GM23338 (cell line): ENCODE results near the gene NPHS1. TPM values are rescaled to one million over a fixed set of nuclear protein-coding genes. Genes with fewer than 3 reads are reported as not detected.

ENCODE experiments used
- ATAC-seq: fragments of 200-7000 bp; cut with Tn5 transposase; 3 replicates; pipeline ENCODE4 v1.9.1; 2020
- DNase-seq: peaks from one replicate; pipeline ENCODE4 v3.0.0-alpha.2; 2015; ENCODE audit warnings: low spot score
- H2AFZ ChIP-seq: fragments of 200-600 bp; sonication (generic); 2 replicates; pipeline ENCODE4 v1.8.0; 2016; ENCODE audit warnings: antibody characterized with exemption, mild to moderate bottlenecking, moderate library complexity
- H3F3A ChIP-seq: fragments of 200-600 bp; sonication (generic); replicated peaks from 2 replicates; pipeline ENCODE4 v1.8.0; 2017; ENCODE audit warnings: antibody characterized with exemption, mixed run types, low read depth
- H3K27ac ChIP-seq: fragments of 200-600 bp; sonication (generic); 2 replicates; pipeline ENCODE4 v1.6.1; 2016; ENCODE audit warnings: low read depth
- H3K27me3 ChIP-seq: fragments of 200-600 bp; sonication (generic); 2 replicates; pipeline ENCODE4 v1.8.0; 2016; ENCODE audit warnings: mild to moderate bottlenecking, mixed run types, moderate library complexity; ENCODE audit not compliant: insufficient read depth
- H3K36me3 ChIP-seq: fragments of 200-600 bp; sonication (generic); 2 replicates; pipeline ENCODE4 v1.8.0; 2016; ENCODE audit warnings: mild to moderate bottlenecking; ENCODE audit not compliant: insufficient read depth
- H3K4me1 ChIP-seq: fragments of 200-600 bp; sonication (generic); 2 replicates; pipeline ENCODE4 v1.8.0; 2016; ENCODE audit warnings: mild to moderate bottlenecking, moderate library complexity; ENCODE audit not compliant: insufficient read depth
- H3K4me2 ChIP-seq: fragments of 200-600 bp; sonication (generic); 2 replicates; pipeline ENCODE4 v1.7.1; 2017; ENCODE audit warnings: mixed run types
- H3K4me3 ChIP-seq: fragments of 200-600 bp; sonication (generic); 2 replicates; pipeline ENCODE4 v1.6.1; 2016; ENCODE audit warnings: mixed run types
- H3K79me2 ChIP-seq: fragments of 200-600 bp; sonication (generic); replicated peaks from 2 replicates; pipeline ENCODE4 v1.8.0; 2017; ENCODE audit warnings: mild to moderate bottlenecking; ENCODE audit not compliant: insufficient read depth
- H3K9me2 ChIP-seq: fragments of 200-600 bp; sonication (generic); 2 replicates; pipeline ENCODE4 v1.8.0; 2017; ENCODE audit not compliant: insufficient read depth
- H4K20me1 ChIP-seq: fragments of 200-600 bp; sonication (generic); replicated peaks from 2 replicates; pipeline ENCODE4 v1.8.0; 2017; ENCODE audit warnings: mild to moderate bottlenecking; ENCODE audit not compliant: insufficient read depth
- H3K27ac Mint-ChIP-seq: 2 replicates; pipeline ENCODE4 v1.8.0; 2020; ENCODE audit warnings: inconsistent platforms, mild to moderate bottlenecking, moderate library complexity, mixed read lengths
- H3K27me3 Mint-ChIP-seq: 3 replicates; pipeline ENCODE4 v1.8.0; 2022; ENCODE audit warnings: low read depth, mild to moderate bottlenecking, moderate library complexity, mixed read lengths, inconsistent platforms; ENCODE audit not compliant: insufficient read depth, poor library complexity
- H3K36me3 Mint-ChIP-seq: 3 replicates; pipeline ENCODE4 v1.8.0; 2021; ENCODE audit warnings: low read depth, mild to moderate bottlenecking, inconsistent platforms, moderate library complexity, mixed read lengths
- H3K4me1 Mint-ChIP-seq: 3 replicates; pipeline ENCODE4 v1.8.0; 2020; ENCODE audit warnings: mild to moderate bottlenecking, inconsistent platforms, mixed read lengths
- H3K4me3 Mint-ChIP-seq: 3 replicates; pipeline ENCODE4 v1.8.0; 2021; ENCODE audit warnings: moderate library complexity, mild to moderate bottlenecking, inconsistent platforms, mixed read lengths
- H3K9me3 Mint-ChIP-seq: 3 replicates; pipeline ENCODE4 v1.8.0; 2020; ENCODE audit warnings: moderate library complexity, mild to moderate bottlenecking, inconsistent platforms, mixed read lengths
- CREB1 ChIP-seq: fragments of 250-450 bp; sonication (Bioruptor Pico); IDR thresholded peaks from 2 replicates; pipeline ENCODE4 v1.5.0; 2020; ENCODE audit warnings: low read depth, mild to moderate bottlenecking, moderate library complexity
- EZH2 ChIP-seq: fragments of 200-600 bp; sonication (generic); IDR thresholded peaks from one replicate; pipeline ENCODE4 v1.8.0; 2017; ENCODE audit warnings: antibody characterized with exemption, mild to moderate bottlenecking, low read depth; ENCODE audit not compliant: unreplicated experiment
- EZH2phosphoT487 ChIP-seq: fragments of 200-600 bp; sonication (generic); IDR thresholded peaks from one replicate; pipeline ENCODE4 v1.8.1; 2018; ENCODE audit warnings: antibody characterized with exemption; ENCODE audit not compliant: unreplicated experiment
- JUNB ChIP-seq: IDR thresholded peaks from one replicate; pipeline ENCODE4 v1.6.1; 2016; ENCODE audit warnings: antibody characterized with exemption; ENCODE audit not compliant: unreplicated experiment
- NANOG ChIP-seq: IDR thresholded peaks from 2 replicates; pipeline ENCODE4 v1.6.1; 2016; ENCODE audit warnings: antibody characterized with exemption, borderline replicate concordance
- POLR2AphosphoS5 ChIP-seq: IDR thresholded peaks from 2 replicates; pipeline ENCODE4 v1.6.1; 2016; ENCODE audit warnings: antibody characterized with exemption, low read depth
- STAT1 ChIP-seq: IDR thresholded peaks from one replicate; pipeline ENCODE4 v1.6.1; 2016; ENCODE audit warnings: antibody characterized with exemption; ENCODE audit not compliant: unreplicated experiment
- ZNF114 ChIP-seq: fragments of 250-450 bp; sonication (Bioruptor Pico); IDR thresholded peaks from 2 replicates; pipeline ENCODE4 v1.5.0; 2020; ENCODE audit warnings: mild to moderate bottlenecking, moderate library complexity
- polyA plus RNA-seq: library from polyadenylated mRNA; unstranded; fragments of >200 nt; fragmentation: Nextera tagmentation; extraction: Ambion mirVana; gene quantifications from 2 replicates; pipeline ENCODE4 v1.2.1, GENCODE V29; 2016
- total RNA-seq: library from RNA; depleted of rRNA; stranded (reverse); fragments of >200 nt; shearing (Covaris generic); gene quantifications from 2 replicates; pipeline ENCODE4 v1.2.3, GENCODE V29; 2014
- TF ChIP-seq, protein P1 (sequence below): fragments of 250-450 bp; sonication (Bioruptor Pico); IDR thresholded peaks from 2 replicates; pipeline ENCODE4 v1.5.0; 2020; ENCODE audit warnings: mild to moderate bottlenecking, moderate library complexity
- TF ChIP-seq, protein P2 (sequence below): IDR thresholded peaks from 2 replicates; pipeline ENCODE4 v1.6.1; 2016; ENCODE audit warnings: antibody characterized with exemption
- TF ChIP-seq, protein P3 (sequence below), 2 experiments: fragments of 200-600 bp in 1 of 2; sonication (generic) in 1 of 2; conservative IDR thresholded peaks; 2 replicates each; pipeline versions ENCODE4 v1.5.1 to v1.6.1; 2016 to 2017; ENCODE audit warnings: antibody characterized with exemption in 2 of 2, low read depth in 2 of 2, mild to moderate bottlenecking in 2 of 2, moderate library complexity in 1 of 2

NPHS1 gene
- total and polyA plus RNA-seq, 2 experiments from 2014 or later = 1.0 to 1.3 TPM

DNA sequence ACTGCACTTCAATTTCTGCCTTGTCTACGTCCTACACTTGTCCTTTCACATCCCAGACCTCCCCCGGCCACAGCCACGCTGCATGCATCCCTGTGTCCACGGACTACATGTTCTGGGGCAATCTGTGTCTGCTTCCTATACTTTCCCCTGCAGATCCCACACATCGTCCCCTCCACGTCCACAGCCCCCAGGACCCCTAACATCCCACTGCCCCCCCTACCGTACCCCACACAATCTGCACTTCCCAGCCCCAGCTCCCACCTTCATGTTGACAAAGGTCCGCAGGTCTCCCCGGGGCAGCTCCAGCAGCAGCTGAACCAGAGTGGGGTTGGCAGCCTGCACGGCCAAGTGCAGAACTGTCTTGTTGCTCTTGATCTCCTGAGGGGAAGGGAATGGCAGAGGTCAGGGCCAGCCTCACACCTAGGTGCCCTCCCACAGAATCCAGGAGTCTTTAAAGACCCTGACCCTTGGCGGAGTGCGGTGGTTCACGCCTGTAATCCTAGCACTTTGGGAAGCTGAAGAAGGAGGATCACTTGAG, 37.9 kb upstream of the NPHS1 start (continued):
- TF ChIP-seq, protein P1, sequence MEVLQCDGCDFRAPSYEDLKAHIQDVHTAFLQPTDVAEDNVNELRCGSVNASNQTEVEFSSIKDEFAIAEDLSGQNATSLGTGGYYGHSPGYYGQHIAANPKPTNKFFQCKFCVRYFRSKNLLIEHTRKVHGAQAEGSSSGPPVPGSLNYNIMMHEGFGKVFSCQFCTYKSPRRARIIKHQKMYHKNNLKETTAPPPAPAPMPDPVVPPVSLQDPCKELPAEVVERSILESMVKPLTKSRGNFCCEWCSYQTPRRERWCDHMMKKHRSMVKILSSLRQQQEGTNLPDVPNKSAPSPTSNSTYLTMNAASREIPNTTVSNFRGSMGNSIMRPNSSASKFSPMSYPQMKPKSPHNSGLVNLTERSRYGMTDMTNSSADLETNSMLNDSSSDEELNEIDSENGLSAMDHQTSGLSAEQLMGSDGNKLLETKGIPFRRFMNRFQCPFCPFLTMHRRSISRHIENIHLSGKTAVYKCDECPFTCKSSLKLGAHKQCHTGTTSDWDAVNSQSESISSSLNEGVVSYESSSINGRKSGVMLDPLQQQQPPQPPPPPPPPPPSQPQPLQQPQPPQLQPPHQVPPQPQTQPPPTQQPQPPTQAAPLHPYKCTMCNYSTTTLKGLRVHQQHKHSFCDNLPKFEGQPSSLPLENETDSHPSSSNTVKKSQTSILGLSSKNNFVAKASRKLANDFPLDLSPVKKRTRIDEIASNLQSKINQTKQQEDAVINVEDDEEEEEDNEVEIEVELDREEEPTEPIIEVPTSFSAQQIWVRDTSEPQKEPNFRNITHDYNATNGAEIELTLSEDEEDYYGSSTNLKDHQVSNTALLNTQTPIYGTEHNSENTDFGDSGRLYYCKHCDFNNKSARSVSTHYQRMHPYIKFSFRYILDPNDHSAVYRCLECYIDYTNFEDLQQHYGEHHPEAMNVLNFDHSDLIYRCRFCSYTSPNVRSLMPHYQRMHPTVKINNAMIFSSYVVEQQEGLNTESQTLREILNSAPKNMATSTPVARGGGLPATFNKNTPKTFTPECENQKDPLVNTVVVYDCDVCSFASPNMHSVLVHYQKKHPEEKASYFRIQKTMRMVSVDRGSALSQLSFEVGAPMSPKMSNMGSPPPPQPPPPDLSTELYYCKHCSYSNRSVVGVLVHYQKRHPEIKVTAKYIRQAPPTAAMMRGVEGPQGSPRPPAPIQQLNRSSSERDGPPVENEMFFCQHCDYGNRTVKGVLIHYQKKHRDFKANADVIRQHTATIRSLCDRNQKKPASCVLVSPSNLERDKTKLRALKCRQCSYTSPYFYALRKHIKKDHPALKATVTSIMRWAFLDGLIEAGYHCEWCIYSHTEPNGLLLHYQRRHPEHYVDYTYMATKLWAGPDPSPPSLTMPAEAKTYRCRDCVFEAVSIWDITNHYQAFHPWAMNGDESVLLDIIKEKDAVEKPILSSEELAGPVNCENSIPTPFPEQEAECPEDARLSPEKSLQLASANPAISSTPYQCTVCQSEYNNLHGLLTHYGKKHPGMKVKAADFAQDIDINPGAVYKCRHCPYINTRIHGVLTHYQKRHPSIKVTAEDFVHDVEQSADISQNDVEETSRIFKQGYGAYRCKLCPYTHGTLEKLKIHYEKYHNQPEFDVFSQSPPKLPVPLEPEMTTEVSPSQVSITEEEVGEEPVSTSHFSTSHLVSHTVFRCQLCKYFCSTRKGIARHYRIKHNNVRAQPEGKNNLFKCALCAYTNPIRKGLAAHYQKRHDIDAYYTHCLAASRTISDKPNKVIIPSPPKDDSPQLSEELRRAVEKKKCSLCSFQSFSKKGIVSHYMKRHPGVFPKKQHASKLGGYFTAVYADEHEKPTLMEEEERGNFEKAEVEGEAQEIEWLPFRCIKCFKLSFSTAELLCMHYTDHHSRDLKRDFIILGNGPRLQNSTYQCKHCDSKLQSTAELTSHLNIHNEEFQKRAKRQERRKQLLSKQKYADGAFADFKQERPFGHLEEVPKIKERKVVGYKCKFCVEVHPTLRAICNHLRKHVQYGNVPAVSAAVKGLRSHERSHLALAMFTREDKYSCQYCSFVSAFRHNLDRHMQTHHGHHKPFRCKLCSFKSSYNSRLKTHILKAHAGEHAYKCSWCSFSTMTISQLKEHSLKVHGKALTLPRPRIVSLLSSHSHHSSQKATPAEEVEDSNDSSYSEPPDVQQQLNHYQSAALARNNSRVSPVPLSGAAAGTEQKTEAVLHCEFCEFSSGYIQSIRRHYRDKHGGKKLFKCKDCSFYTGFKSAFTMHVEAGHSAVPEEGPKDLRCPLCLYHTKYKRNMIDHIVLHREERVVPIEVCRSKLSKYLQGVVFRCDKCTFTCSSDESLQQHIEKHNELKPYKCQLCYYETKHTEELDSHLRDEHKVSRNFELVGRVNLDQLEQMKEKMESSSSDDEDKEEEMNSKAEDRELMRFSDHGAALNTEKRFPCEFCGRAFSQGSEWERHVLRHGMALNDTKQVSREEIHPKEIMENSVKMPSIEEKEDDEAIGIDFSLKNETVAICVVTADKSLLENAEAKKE = no peak
- no peak for TF ChIP-seq ZNF114 (CRISPR knock-in tag)
- no peak for TF ChIP-seq CREB1
- TF ChIP-seq, protein P2, sequence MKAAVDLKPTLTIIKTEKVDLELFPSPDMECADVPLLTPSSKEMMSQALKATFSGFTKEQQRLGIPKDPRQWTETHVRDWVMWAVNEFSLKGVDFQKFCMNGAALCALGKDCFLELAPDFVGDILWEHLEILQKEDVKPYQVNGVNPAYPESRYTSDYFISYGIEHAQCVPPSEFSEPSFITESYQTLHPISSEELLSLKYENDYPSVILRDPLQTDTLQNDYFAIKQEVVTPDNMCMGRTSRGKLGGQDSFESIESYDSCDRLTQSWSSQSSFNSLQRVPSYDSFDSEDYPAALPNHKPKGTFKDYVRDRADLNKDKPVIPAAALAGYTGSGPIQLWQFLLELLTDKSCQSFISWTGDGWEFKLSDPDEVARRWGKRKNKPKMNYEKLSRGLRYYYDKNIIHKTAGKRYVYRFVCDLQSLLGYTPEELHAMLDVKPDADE = no peak
- no peak for TF ChIP-seq EZH2
- no peak for TF ChIP-seq POLR2AphosphoS5

DNA sequence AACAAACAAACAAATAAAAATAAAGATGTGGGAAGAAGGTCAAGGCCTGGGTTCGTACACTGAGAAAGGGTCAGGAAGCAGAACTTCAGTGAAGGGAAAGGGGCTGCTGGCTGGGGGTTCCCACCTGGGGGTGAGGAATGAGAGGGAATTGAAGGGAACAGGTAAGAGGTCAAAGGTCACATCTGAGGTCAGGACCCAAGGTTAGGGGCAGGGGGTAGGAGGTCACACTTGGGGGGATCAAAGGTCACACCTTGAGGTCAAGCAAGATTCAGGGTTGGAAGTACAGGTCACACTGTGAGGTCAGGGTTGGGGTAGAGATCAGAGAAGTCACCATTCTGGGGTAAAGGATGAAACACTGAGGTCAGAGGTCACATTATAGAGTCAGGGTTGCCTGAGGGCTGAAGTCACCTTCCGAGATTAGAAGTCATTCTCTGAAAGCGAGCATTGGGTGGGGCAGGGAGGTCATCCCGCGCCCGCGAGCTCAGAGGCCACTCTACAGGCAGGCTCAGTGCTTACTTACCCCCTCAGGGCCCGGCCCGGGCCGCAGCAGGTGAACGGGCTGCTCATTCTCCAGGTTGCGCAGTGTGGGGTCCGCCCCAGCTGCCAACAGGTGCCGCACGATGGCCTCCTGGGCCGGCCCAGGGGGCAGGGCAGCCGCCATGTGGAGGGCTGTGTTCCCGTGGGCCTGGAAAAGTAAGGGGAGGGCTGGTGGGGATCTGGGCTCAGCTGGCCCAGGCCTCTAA, 37.2 kb upstream of the NPHS1 start:
- Histone ChIP-seq H3F3A (0 out of 2 replicates have a peak, but pooled peaks cover 3% of the 10 kb centered on the region), H3K27ac (no peak overlapping the region), H3K4me3 (no peak overlapping the region), H3K79me2 (no peaks in the 10 kb centered on the region), H4K20me1 (peaks cover 12% of the 10 kb centered on the region), H2AFZ (no peak overlapping the region), H3K4me2 (no peak overlapping the region), H3K9me2 (no peaks in the 10 kb centered on the region), H3K4me1 (no peaks in the 10 kb centered on the region), H3K36me3 (peaks cover 16% of the 10 kb centered on the region; the same call in 1 of the 2 replicates), H3K27me3 (no peaks in the 10 kb centered on the region)
- H3K27ac Mint-ChIP-seq = no peak overlapping the region
- H3K36me3 Mint-ChIP-seq = peaks cover 60% of the 10 kb centered on the region
- ATAC-seq (no peak), DNase-seq (no peak)
- H3K4me1 Mint-ChIP-seq = no peaks in the 10 kb centered on the region
- H3K27me3 Mint-ChIP-seq = peaks cover 13% of the 10 kb centered on the region
- H3K9me3 Mint-ChIP-seq = no peaks in the 10 kb centered on the region
- no peak overlapping the region for H3K4me3 Mint-ChIP-seq
- TF ChIP-seq CREB1 (no peak), EZH2phosphoT487 (no peak), JUNB (no peak), EZH2 (no peak), NANOG (no peak), ZNF114 (CRISPR knock-in tag) (no peak), POLR2AphosphoS5 (no peak), STAT1 (no peak)
- TF ChIP-seq, protein P3, sequence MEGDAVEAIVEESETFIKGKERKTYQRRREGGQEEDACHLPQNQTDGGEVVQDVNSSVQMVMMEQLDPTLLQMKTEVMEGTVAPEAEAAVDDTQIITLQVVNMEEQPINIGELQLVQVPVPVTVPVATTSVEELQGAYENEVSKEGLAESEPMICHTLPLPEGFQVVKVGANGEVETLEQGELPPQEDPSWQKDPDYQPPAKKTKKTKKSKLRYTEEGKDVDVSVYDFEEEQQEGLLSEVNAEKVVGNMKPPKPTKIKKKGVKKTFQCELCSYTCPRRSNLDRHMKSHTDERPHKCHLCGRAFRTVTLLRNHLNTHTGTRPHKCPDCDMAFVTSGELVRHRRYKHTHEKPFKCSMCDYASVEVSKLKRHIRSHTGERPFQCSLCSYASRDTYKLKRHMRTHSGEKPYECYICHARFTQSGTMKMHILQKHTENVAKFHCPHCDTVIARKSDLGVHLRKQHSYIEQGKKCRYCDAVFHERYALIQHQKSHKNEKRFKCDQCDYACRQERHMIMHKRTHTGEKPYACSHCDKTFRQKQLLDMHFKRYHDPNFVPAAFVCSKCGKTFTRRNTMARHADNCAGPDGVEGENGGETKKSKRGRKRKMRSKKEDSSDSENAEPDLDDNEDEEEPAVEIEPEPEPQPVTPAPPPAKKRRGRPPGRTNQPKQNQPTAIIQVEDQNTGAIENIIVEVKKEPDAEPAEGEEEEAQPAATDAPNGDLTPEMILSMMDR (conservative IDR thresholded peaks at IDR 0.05; ENCODE audit: low read depth in 2 of 2) = no peak
- TF ChIP-seq, protein P2 = no peak
